Measurements from ENCODE around the gene C4orf46. TPM values are rescaled to one million over a fixed set of nuclear protein-coding genes. Genes with fewer than 3 reads are reported as not detected.

C4orf46 gene
- polyA plus RNA-seq, 3 donors: 20.3 to 22.3 (median 22.1) TPM

DNA sequence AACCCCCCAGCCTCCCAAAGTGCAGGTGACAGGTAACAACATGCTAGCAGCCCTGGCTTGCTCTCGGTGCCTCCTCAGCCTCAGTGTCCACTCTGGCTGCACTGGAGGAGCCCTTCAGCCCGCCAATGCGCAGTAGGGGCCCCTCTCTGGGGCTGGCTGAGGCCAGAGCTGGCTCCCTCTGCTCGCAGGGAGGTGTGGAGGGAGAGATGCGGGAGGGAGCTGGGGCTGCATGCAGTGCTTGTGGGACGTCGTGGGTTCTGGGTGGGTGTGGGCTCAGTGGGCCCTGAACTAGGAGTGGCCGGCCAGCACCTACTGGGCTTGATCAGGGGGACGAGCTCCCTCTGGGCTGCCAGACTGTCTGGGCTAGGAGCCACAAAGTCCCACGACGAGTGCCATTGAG, 14.4 kb downstream of the C4orf46 start:
- DNase-seq (ENCODE audit: low read depth in 3 of 3, low spot score in 2 of 3): no peak

DNA sequence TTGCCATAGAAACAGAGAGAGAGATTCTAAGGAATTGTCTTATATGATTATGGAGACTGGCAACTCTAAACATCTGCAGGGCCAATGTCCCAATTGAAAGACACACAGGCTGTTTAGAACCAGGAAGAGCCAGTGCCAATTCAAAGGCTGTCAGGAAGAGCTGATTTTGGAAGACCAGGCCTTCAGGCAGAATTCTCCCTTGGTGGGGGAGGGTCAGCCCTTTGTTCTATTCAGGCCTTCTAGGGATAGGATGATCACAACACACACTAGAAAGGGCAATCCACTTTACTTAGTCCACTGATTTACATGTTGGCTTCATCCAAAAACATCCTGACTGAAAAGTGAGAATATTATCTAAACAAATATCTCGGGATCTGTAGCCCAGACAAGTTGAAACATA, 15.2 kb downstream of the C4orf46 start:
- DNase-seq (ENCODE audit: low read depth in 3 of 3, low spot score in 2 of 3): no peak

- no peak for DNase-seq (ENCODE audit: low read depth in 3 of 3, low spot score in 2 of 3)
Observed at GRCh38 chr4:158652920-158653319, 18.8 kb downstream of the C4orf46 start.

DNA sequence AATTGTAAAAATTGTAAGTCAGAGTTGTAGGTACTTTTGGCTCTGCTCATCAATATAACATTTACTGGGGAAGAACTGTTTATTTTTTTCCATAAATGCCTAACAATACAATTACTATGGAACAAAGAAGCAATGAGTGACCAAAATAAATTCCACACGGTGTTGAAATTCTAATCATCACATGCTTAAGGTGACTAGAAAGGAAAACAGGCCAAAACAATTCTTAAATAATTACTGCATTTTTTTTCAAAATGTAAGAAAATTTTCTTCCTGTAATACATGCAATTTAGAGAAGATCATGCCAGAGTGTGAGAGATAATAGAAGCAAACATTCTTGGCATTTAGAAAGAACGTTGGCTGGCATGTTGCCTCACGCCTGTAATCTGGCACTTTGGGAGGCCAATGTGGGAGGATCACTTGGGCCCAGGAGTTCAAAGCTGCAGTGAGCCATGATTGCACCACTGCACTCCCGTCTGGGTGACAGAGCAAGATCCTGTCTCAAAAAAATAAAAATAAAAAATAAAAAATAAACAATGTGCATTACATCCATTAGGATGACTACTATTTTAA, 22.5 kb downstream of the C4orf46 start:
- no peak for DNase-seq (ENCODE audit: low read depth in 3 of 3, low spot score in 2 of 3)

DNA sequence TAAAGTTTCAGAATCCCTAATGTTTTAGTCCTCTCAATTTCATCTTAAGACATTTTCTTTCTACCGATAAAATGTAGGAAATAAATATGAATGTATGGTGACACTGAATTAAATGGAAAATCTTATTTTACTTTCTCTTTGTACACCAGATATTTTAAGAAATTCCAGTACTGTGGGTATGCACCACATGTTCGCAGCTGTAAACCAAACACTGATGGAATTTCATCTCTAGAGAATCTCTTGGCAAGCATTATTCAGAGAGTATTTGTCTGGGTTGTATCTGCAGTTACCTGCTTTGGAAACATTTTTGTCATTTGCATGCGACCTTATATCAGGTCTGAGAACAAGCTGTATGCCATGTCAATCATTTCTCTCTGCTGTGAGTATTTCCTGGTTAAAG, 26.9 kb downstream of the C4orf46 start:
- DNase-seq (ENCODE audit: low read depth in 3 of 3, low spot score in 2 of 3): no peak

DNA sequence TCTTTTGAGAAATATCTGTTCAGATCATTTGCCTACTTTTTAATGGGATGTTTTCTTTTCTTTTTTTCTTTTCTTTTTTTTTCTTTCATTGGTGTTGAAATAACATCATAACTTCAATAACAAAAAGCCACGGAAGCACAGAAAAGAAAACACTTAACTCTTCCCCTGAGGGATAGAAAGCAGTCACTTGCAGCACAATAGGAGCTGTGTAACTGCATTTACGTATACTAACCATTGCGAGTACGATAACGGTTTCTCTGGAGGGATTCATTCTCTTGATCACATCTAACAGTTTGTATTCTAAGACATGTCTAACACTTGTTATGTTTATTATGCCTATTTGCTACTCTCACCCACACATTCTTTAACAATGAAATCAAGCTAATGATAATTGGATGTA, 27.3 kb downstream of the C4orf46 start:
- no peak for DNase-seq (ENCODE audit: low read depth in 3 of 3, low spot score in 2 of 3)

DNA sequence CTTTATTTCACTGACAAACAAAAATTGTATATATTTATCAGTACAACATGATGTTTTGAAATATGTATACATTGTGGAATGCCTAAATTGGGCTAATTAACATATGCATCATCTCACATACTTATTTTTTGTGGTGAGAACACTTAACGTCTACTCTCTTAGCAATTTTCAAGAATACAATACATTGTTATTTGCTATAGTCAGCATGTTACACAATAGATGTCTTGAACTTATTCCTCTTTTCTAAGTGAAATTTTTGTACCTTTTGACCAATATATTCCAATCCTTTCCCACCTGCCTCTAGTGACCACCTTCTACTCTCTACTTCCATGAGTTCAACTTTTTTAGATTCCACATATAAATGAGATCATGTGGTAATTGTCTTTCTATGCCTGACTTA, 35.1 kb downstream of the C4orf46 start:
- no peak for DNase-seq (ENCODE audit: low read depth in 3 of 3, low spot score in 2 of 3)

- DNase-seq (ENCODE audit: low read depth in 3 of 3, low spot score in 2 of 3): no peak
Observed at GRCh38 chr4:158630893-158631292, 40.8 kb downstream of the C4orf46 start.

DNA sequence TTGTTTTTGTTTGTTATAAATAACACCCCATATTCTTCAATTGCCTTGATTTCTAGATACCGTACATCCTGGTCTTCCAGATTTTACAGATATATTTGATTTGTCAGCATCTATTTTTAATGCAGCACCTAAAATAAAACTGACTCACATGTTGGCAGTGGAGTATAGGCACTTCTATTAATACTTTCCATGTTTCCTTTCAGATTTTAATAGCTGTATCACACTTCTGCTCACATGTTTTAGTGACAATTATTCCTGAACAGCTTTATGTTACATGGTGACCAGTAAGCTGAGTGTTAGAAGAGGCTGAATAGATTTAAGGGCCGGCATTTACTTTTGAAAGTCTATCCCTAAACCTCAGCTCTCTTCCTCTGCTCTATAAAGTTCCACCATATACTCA, 46.1 kb downstream of the C4orf46 start:
- no peak for DNase-seq (ENCODE audit: low read depth in 3 of 3, low spot score in 2 of 3)

DNA sequence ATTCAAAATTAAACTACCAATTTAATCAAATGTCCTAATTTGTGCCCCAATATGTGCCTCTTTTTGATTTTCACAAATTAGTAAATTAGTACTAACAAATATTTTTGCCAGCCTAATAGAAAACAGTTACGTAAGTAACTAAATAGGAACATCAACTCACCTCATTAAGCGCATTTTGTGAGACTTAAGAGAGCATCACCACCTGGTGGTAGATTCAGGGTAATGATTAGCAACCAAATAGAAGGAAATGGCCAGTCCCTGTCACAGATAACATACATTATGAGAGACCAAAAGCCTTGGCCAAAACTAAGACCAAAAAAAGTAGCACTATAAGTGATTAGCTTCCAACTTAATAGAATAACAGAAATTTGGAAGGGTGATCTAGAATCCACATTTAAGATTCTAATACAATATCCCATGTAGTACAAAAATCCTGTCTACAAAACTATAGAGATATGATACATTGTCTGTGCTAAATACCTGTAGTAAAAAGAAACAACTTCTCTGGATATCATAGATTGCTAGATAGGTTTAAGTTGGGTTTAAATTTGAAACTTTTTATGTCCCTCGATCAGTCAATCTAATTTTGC, 46.7 kb downstream of the C4orf46 start:
- peak in 2 of 3 donors; percentile 16 to 31 for DNase-seq (ENCODE audit: low read depth in 3 of 3, low spot score in 2 of 3)

- no peak for DNase-seq (ENCODE audit: low read depth in 3 of 3, low spot score in 2 of 3)
Observed at GRCh38 chr4:158622251-158622650, 49.4 kb downstream of the C4orf46 start.

DNA sequence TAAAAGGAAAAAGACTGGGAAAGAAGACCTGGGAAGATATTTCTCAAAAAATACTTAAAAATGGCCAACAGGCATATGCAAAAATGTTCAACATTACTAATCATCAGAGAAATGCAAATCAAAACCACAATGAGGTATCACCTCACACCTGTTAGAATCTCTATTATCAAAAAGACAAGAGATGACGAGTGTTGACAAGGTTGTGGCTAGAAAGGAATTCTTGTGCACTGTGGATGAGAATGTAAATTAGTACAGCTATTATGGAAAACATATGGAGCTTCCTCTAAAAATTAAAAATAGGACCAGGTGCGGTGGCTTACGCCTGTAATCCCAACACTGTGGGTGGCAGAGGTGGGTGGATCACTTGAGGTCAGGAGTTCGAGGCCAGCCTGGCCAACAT, 50.0 kb downstream of the C4orf46 start:
- no peak for DNase-seq (ENCODE audit: low read depth in 3 of 3, low spot score in 2 of 3)

DNA sequence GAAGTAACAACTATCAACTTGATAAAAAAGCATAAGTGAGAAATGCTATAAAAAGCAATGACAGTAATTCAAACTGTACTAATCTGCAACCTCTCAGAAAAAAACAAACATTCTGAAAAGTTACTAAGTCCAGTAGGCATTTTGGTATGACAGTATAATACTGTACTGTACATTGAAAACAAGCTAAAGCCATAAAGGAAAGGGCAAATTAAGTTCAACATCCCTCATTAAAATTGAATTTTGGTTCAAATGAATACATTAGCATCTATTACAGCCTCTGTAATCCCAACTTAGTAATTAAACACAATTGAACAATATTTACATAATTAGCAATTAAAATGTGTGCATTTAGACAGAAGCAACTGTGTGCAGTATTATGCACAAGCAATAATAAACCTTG, 53.7 kb downstream of the C4orf46 start:
- DNase-seq (ENCODE audit: low read depth in 3 of 3, low spot score in 2 of 3): no peak

Other genes starting within 250 kb of the C4orf46 start
- gene RXFP1, start 150.0 kb downstream of the C4orf46 start, polyA plus RNA-seq (ENCODE audit: insufficient read length in 3 of 3): under 1 TPM; 0.22 to 0.44 (median 0.33) TPM
- gene ETFDH, start 409 bp upstream of the C4orf46 start, polyA plus RNA-seq (ENCODE audit: insufficient read length in 3 of 3): 10 to 100 TPM; 27.4 to 34.0 (median 31.8) TPM
- gene PPID, start 51.5 kb upstream of the C4orf46 start, polyA plus RNA-seq (ENCODE audit: insufficient read length in 3 of 3): 10 to 100 TPM; 67.5 to 77.7 (median 76.7) TPM
- 10 to 100 TPM; 46.5 to 54.4 (median 48.2) TPM for gene FNIP2, start 97.1 kb upstream of the C4orf46 start, polyA plus RNA-seq (ENCODE audit: insufficient read length in 3 of 3)